Activated CD4-positive, CD25-positive, alpha-beta regulatory T cell (primary cell): ENCODE results near the gene WDR1.

Experiments
- DNase-seq, 4 experiments: peaks; one replicate each; lab custom pipeline; 2025; lab: John Stamatoyannopoulos, UW

The WDR1 gene, protein sequence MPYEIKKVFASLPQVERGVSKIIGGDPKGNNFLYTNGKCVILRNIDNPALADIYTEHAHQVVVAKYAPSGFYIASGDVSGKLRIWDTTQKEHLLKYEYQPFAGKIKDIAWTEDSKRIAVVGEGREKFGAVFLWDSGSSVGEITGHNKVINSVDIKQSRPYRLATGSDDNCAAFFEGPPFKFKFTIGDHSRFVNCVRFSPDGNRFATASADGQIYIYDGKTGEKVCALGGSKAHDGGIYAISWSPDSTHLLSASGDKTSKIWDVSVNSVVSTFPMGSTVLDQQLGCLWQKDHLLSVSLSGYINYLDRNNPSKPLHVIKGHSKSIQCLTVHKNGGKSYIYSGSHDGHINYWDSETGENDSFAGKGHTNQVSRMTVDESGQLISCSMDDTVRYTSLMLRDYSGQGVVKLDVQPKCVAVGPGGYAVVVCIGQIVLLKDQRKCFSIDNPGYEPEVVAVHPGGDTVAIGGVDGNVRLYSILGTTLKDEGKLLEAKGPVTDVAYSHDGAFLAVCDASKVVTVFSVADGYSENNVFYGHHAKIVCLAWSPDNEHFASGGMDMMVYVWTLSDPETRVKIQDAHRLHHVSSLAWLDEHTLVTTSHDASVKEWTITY

DNA sequence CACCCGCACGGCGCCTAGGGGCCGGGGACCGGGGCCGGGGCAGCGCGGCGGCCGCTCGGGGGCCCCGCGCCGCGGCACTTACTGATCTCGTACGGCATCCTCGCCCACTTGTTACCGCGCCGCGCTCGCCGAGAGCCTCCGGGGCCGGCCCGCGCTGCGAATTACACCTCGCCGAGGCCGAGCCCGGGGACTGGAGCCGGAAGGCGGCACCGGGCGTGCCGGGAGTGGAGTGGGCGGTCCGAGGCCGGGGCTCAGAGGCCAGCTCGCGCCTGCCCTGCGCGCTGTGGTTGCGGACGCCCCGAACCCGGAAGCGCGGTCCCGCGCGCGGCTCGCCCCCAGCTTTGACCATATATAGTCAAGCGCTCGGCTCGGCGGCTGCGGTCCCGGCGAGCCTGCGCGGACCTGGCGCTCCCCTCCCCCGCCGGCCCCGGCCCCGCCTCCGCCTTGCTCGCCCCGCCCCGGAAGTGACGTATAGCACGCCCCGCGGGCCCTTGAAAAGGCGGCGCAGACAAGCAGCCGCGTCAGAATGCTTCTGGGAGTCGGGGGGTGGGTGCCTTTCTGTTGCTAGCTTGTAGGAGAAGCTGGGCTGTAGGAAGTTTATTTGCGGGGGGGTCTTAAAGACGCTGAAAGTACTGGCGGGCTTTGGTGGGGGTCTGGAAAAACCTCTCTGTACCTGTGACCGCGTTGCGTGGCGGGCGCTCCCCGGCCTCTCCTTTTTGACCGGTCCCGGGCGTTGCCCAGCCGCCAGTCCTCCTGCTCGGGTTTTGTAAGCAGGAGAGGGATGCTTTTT is at the start of gene WDR1:
TSS of gene WDR1 (minus strand) at position 231 of the 790 bp plus-strand sequence. CDS start at position 98, 133 bp downstream.
- peak; percentile 82 to 93 (median 86) for DNase-seq

GRCh38 chr4:10164877-10165283 is 48.3 kb upstream of the WDR1 start:
- no peak for DNase-seq

GRCh38 chr4:10163296-10163695 is 46.7 kb upstream of the WDR1 start:
- no peak for DNase-seq

GRCh38 chr4:10162341-10163000 is 45.9 kb upstream of the WDR1 start:
- DNase-seq, result no peak

GRCh38 chr4:10161840-10162239 is 45.2 kb upstream of the WDR1 start:
- no peak for DNase-seq

DNA sequence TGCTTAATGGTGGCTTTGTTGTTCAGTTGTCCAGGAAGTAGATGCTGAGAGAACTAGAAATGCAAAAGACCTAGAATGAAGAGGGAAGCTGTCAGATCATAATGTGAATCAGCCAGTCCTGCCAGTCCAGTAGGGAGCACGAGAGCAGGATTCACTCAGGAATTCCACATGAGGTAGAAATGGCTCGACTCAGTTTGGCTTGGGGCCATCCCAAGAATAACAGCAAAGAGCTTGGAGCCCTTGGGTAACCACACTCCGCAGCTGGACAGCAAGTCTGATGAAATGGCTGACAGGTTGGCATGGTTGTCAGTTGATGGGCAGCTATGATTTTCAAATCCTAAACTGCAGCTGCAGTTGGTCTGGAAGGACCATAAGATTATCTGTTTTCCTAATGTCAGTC is 44.5 kb upstream of the WDR1 start:
- no peak for DNase-seq

GRCh38 chr4:10160281-10160856 is 43.8 kb upstream of the WDR1 start:
- no peak for DNase-seq

GRCh38 chr4:10159671-10160070 is 43.1 kb upstream of the WDR1 start:
- DNase-seq, result no peak

DNA sequence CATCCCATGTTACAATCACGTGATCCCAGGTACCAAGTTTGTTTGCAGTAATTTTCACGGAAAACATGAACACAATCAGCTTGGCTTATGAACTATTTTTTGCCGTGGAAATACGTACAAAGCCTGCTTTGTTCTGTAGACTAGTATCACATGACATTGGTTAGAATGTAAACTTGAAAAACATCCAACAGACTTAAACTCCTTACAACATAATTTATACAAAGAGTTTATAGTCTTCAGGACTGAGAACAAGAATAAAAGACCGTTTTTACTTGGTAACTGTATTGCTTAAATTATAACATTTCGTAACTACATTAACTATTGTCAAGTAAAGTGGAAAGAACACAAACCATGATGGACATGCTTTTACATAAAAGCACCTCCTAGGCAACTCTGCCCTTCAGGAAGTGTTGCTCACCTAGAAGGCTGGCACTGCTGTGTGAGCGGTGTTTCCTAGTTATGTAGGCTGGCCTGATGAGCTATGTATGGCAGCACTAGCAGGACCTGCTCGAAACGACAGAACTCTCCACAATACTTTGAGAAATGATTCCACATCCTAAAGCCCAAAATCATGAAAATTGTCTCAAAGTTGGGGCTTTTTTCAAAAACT is 41.8 kb upstream of the WDR1 start:
- no peak for DNase-seq

- peak in 1 of 4 experiments; percentile 3 for DNase-seq
Measured at GRCh38 chr4:10157478-10158332, 41.1 kb upstream of the WDR1 start.

- no peak for DNase-seq
Measured at GRCh38 chr4:10154241-10154640, 37.6 kb upstream of the WDR1 start.

DNA sequence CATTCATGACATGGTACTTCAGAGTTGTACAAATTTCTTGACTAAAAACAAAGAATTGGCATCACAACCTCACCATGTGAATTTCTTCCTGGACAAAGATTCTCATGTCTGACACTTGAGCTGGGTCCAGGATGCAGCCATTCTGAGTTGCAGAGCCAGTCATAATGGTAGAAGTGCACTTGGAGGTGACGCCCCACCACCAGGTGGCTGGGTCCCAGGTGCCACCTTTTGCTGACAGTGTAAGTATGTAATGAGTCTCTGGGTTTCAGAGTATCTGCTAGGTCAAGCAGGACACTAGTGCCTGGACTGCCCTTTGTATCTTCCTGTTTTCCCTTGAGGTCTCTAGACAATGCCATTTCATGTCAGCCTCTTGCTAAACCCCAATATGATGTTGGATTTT is 36.6 kb upstream of the WDR1 start:
- no peak for DNase-seq

DNA sequence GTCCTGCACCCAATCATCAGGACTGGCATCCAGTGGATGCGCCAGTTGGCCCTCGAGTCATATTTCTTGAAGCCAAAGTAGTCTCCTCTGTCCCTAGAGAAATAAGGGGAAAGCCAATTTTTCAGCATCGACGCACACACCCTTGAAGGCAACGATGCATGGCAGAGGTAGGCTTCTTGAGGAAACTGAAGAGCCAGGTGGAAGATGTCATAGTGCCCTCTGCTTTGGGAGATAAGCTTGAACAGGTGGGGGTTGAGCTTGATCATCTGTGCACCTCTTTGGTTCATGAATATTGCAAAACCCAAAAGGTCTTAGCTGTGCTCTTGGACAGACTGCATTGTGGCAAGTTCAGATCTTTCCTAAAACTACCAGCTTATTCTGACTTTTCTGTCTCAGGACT is 34.6 kb upstream of the WDR1 start:
- no peak for DNase-seq

- DNase-seq, result no peak
Measured at GRCh38 chr4:10144966-10145365, 28.4 kb upstream of the WDR1 start.

GRCh38 chr4:10144479-10144878 is 27.9 kb upstream of the WDR1 start:
- DNase-seq, result no peak

DNA sequence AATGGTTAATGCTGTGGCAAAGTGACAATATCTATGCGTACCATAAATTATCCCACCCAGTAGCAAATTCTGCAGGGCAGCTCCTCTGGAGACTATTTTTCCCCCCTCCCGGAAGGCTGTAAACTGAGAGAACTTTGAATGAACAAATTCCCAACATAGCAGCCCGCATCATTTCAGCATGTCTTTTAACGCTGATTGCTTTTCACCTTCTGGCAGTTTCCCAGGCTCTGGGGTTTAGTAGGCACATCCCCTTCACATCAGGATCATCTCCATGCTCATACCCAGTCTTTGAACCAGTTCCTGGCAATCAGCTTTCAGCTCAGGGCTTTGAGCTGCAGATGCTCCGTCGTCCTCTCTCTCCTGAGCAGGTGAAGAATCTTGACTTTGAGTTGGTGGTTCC is 26.6 kb upstream of the WDR1 start:
- no peak for DNase-seq

- DNase-seq, result no peak
Measured at GRCh38 chr4:10140866-10141759, 24.5 kb upstream of the WDR1 start.

DNA sequence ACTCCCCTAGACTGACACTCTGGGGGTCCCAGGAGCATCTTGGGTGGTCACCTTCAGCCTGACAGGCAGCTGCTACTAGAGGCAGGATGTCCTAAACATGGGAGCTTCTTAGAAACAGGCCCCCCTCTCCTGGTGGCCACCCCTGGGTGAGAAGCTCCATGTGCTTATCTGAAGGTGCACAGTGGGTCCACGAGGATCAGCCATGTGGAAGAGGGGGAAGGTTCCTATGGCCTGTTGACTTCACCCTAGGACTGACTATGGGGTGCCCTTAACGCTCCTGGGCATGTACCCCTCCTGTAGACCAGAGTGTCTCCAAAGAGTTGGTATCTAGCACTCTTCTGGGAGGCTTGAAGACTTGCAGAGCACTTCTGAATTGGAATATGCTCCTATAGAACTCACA is 22.9 kb upstream of the WDR1 start:
- no peak for DNase-seq

DNA sequence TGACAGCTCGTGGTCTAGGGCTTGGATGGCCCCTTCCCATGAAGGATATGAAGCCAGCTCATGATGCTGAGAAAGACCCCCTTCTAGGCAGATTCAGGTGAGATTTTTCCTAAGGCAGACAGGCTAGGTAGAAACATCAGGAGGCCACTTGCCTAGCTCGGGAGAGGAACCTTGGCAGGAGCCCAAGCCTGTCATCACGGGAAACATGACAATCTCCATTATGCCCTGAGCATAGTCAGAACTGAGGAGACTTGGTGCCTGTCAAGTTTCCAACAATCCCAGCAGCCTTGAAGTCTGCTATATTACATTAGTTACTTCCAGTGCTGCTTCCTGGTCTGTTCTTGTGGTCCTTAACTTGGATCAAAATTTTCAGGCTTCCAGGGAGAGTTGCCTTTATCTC is 18.7 kb upstream of the WDR1 start:
- DNase-seq, result no peak

DNA sequence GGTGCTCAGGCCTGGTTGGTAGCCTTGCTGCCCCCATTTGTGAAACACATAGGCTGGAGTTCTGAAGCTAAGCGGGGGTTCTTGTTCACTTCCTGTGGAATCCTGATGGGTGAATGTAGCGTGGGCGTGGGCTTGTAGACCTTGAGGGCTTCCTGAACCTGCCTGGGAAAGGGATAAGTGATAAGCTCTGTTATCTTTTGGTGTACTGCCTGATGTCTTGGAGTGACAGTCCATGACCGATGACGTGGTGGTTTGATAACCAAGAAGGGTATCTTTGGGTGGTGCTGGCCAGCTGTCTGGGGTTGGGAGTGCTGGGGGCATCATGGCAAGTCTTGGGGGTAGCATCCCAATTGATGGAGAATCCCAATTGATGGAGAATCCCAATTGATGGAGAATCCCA is 17.5 kb upstream of the WDR1 start:
- no peak for DNase-seq
